HEK293T (cell line): ENCODE results near the gene WDR46.

Source experiments
- CTCF ChIA-PET: fragments of 350-600 bp; formaldehyde crosslinking; extraction: SDS; loops from one replicate; lab custom pipeline; 2021; ENCODE audit warnings: antibody characterized with exemption, inconsistent platforms; lab: Yijun Ruan, JAX
- POLR2A ChIA-PET: fragments of 350-600 bp; formaldehyde crosslinking; extraction: SDS; loops from one replicate; lab custom pipeline; 2020; ENCODE audit warnings: antibody characterized with exemption, inconsistent platforms; lab: Yijun Ruan, JAX
- DNase-seq: peaks from one replicate; pipeline ENCODE4 v3.0.0; 2012; ENCODE audit warnings: mixed read lengths; ENCODE audit errors: extremely low spot score
- ARNT ChIP-seq: fragments of 450-650 bp; IDR thresholded peaks from 2 replicates; pipeline ENCODE4 v1.6.1; 2017; ENCODE audit warnings: mild to moderate bottlenecking
- BHLHE40 ChIP-seq: fragments of 450-650 bp; IDR thresholded peaks from 2 replicates; pipeline ENCODE4 v1.6.1; 2016; ENCODE audit warnings: mild to moderate bottlenecking, moderate library complexity, borderline replicate concordance
- CTBP1 ChIP-seq: fragments of 450-650 bp; IDR thresholded peaks from 2 replicates; pipeline ENCODE4 v1.6.1; 2016; ENCODE audit warnings: borderline replicate concordance
- ELF4 ChIP-seq: fragments of 450-650 bp; IDR thresholded peaks from 2 replicates; pipeline ENCODE4 v1.6.1; 2017; ENCODE audit warnings: antibody characterized with exemption
- FOXA1 ChIP-seq: fragments of 450-650 bp; IDR thresholded peaks from 2 replicates; pipeline ENCODE4 v1.6.1; 2016; ENCODE audit warnings: mild to moderate bottlenecking
- FOXK2 ChIP-seq: fragments of 450-650 bp; IDR thresholded peaks from 2 replicates; pipeline ENCODE4 v1.6.1; 2016; ENCODE audit warnings: mild to moderate bottlenecking
- FOXM1 ChIP-seq: fragments of 450-650 bp; IDR thresholded peaks from 2 replicates; pipeline ENCODE4 v1.6.1; 2017; ENCODE audit warnings: mild to moderate bottlenecking, borderline replicate concordance
- HDGF ChIP-seq: fragments of 450-650 bp; IDR thresholded peaks from 2 replicates; pipeline ENCODE4 v1.6.1; 2017; ENCODE audit warnings: antibody characterized with exemption, borderline replicate concordance
- L3MBTL2 ChIP-seq: fragments of 450-650 bp; conservative IDR thresholded peaks from 2 replicates; pipeline ENCODE4 v1.6.1; 2016; ENCODE audit warnings: mild to moderate bottlenecking
- LEF1 ChIP-seq: fragments of 450-650 bp; IDR thresholded peaks from 2 replicates; pipeline ENCODE4 v1.6.1; 2017; ENCODE audit warnings: mild to moderate bottlenecking, borderline replicate concordance
- NFRKB ChIP-seq: fragments of 450-650 bp; IDR thresholded peaks from 2 replicates; pipeline ENCODE4 v1.6.1; 2016; ENCODE audit warnings: mild to moderate bottlenecking, moderate library complexity
- PKNOX1 ChIP-seq: fragments of 450-650 bp; IDR thresholded peaks from 2 replicates; pipeline ENCODE4 v1.6.1; 2016
- SP1 ChIP-seq: fragments of 450-650 bp; IDR thresholded peaks from 2 replicates; pipeline ENCODE4 v1.6.1; 2017
- SUZ12 ChIP-seq: fragments of 450-650 bp; IDR thresholded peaks from 2 replicates; pipeline ENCODE4 v1.6.1; 2016; ENCODE audit warnings: mild to moderate bottlenecking
- TARDBP ChIP-seq: fragments of 450-650 bp; IDR thresholded peaks from 2 replicates; pipeline ENCODE4 v1.6.1; 2016
- ZNF384 ChIP-seq: fragments of 450-650 bp; IDR thresholded peaks from 2 replicates; pipeline ENCODE4 v1.6.1; 2016

WDR46 gene

GRCh38 chr6:33314515-33314942, 25.5 kb upstream of the WDR46 start:
- DNase-seq, result no peak
- TF ChIP-seq SP1 (no peak), BHLHE40 (no peak), SUZ12 (no peak), ELF4 (no peak), FOXK2 (no peak), TARDBP (no peak), ZNF384 (no peak)
- CTCF ChIA-PET, result no interaction called here
- POLR2A ChIA-PET, result no interaction called here

GRCh38 chr6:33313709-33314514, 24.9 kb upstream of the WDR46 start, which contains the start of gene TAPBP:
Gene TAPBP (minus strand): TSS chr6:33314078. CDS start chr6:33314041, 37 bp downstream.
- TF ChIP-seq FOXA1, result no peak
- TF ChIP-seq HDGF, result no peak
- TF ChIP-seq LEF1, result no peak
- TF ChIP-seq SUZ12, result no peak
- peak; percentile 44 for DNase-seq
- ChIA-PET POLR2A (interaction anchor here (1.3 to 4.6 kb wide), 4 partner anchors 13 to 64 kb away, joined by 3 to 46 read pairs (median 12); partner anchors contain the start of genes B3GALT4 and RGL2), CTCF (no interaction called here)

GRCh38 chr6:33313105-33313708, 24.2 kb upstream of the WDR46 start:
- TF ChIP-seq ARNT (no peak), ZNF384 (no peak; the same call in 1 of the 2 replicates), NFRKB (no peak)
- ChIA-PET CTCF (interaction anchor here (1.2 kb wide), 1 partner anchor 12 kb away, joined by 3 read pairs; no protein-coding TSS in a partner anchor), POLR2A (interaction anchor here (0.9 to 4.6 kb wide), 8 partner anchors 12 to 341 kb away, joined by 3 to 46 read pairs (median 6); partner anchors contain the start of genes B3GALT4, PFDN6, RGL2 and RPS18)
- no peak for DNase-seq

GRCh38 chr6:33312361-33313104, 23.5 kb upstream of the WDR46 start:
- peak; percentile 61 for DNase-seq
- TF ChIP-seq ZNF384, result peak; percentile 75
- no peak for TF ChIP-seq ARNT
- CTCF ChIA-PET, result interaction anchor here (0.7 to 1.2 kb wide), 2 partner anchors 12 to 13 kb away, joined by 3 to 4 read pairs; no protein-coding TSS in a partner anchor
- POLR2A ChIA-PET, result interaction anchor here (0.9 to 4.6 kb wide), 8 partner anchors 11 to 341 kb away, joined by 3 to 46 read pairs (median 6); partner anchors contain the start of genes B3GALT4, PFDN6, RGL2 and RPS18

GRCh38 chr6:33306356-33306755, 17.3 kb upstream of the WDR46 start:
- TF ChIP-seq HDGF (no peak), TARDBP (no peak), FOXK2 (no peak), SP1 (no peak), CTBP1 (no peak), ARNT (no peak), L3MBTL2 (no peak), PKNOX1 (no peak), NFRKB (no peak), SUZ12 (no peak), FOXA1 (no peak), ZNF384 (no peak), BHLHE40 (no peak)
- DNase-seq, result no peak
- ChIA-PET POLR2A (no interaction called here), CTCF (no interaction called here)

GRCh38 chr6:33305052-33305451, 16.0 kb upstream of the WDR46 start:
- DNase-seq, result no peak

GRCh38 chr6:33304216-33304615, 15.2 kb upstream of the WDR46 start:
- ChIA-PET CTCF (no interaction called here), POLR2A (no interaction called here)
- no peak for TF ChIP-seq LEF1
- no peak for TF ChIP-seq SP1
- TF ChIP-seq SUZ12, result no peak
- no peak for TF ChIP-seq NFRKB
- TF ChIP-seq HDGF, result no peak
- TF ChIP-seq FOXM1, result no peak
- TF ChIP-seq TARDBP, result no peak
- no peak for TF ChIP-seq FOXA1
- no peak for TF ChIP-seq ARNT
- TF ChIP-seq ZNF384, result no peak
- TF ChIP-seq CTBP1, result no peak
- no peak for TF ChIP-seq BHLHE40
- TF ChIP-seq L3MBTL2, result no peak
- TF ChIP-seq PKNOX1, result no peak
- TF ChIP-seq ELF4, result no peak
- DNase-seq, result no peak

More at GRCh38 chr6:33305052-33305451, 16.0 kb upstream of the WDR46 start:
- ChIA-PET CTCF (no interaction called here), POLR2A (no interaction called here)
- TF ChIP-seq SP1, result no peak
- TF ChIP-seq ELF4, result no peak
- no peak for TF ChIP-seq FOXA1
- no peak for TF ChIP-seq CTBP1
- TF ChIP-seq FOXM1, result no peak
- TF ChIP-seq ARNT, result no peak
- TF ChIP-seq HDGF, result no peak
- no peak for TF ChIP-seq NFRKB
- TF ChIP-seq LEF1, result no peak
